B cell (primary cell): ENCODE data around the gene FKBP8. TPM values are rescaled to one million over a fixed set of nuclear protein-coding genes. Genes with fewer than 3 reads are reported as not detected.

ENCODE experiments used
- ATAC-seq: fragments of 200-7000 bp; cut with Tn5 transposase; one replicate; pipeline ENCODE4 v1.10.0; 2021; ENCODE audit warnings: low read depth, mild to moderate bottlenecking, moderate number of reproducible peaks, moderate library complexity
- CTCF ChIA-PET: fragments of 350-600 bp; sonication (Branson Sonifier 250); formaldehyde crosslinking; loops from one replicate; lab custom pipeline; 2021; ENCODE audit warnings: antibody characterized with exemption, inconsistent platforms; lab: Charles Lee
- POLR2A ChIA-PET: fragments of 350-600 bp; sonication (Branson Sonifier 250); formaldehyde crosslinking; loops from one replicate; lab custom pipeline; 2021; ENCODE audit warnings: antibody characterized with exemption; lab: Charles Lee
- DNase-seq: peaks from one replicate; pipeline ENCODE4 v3.0.0; 2013
- H2AFZ ChIP-seq: 2 replicates; pipeline ENCODE4 v1.6.1; 2012; ENCODE audit warnings: mild to moderate bottlenecking, low read depth, low read length; ENCODE audit not compliant: insufficient read depth, poor library complexity, severe bottlenecking
- H3K27ac ChIP-seq, 2 donors: 1 replicate in 1 of 2; 2 replicates in 1 of 2; pipeline ENCODE4 v1.5.1; 2012 to 2013; ENCODE audit warnings: low read length in 2 of 2, mild to moderate bottlenecking in 2 of 2, moderate library complexity in 1 of 2
- H3K27me3 ChIP-seq, 4 experiments: fragments of 200-600 bp in 1 of 4; sonication (generic) in 1 of 4; replicated peaks in 1 of 4; 1 replicate in 2 of 4; 2 replicates in 2 of 4; pipeline versions ENCODE4 v1.6.1 to v1.7.0; 2013 to 2016; ENCODE audit warnings: low read length in 3 of 4, mild to moderate bottlenecking in 2 of 4, mixed read lengths in 1 of 4, moderate library complexity in 1 of 4; ENCODE audit not compliant: insufficient read depth in 4 of 4, control insufficient read depth in 3 of 4; ENCODE audit errors: control extremely low read depth in 1 of 4
- H3K36me3 ChIP-seq, 2 experiments: replicated peaks in 1 of 2; 1 replicate in 1 of 2; 2 replicates in 1 of 2; pipeline versions ENCODE4 v1.6.1 to v1.7.1; 2013; ENCODE audit warnings: low read length in 1 of 2; ENCODE audit not compliant: insufficient read depth in 2 of 2, control insufficient read depth in 1 of 2; ENCODE audit errors: control extremely low read depth in 1 of 2, extremely low read depth in 1 of 2
- H3K4me1 ChIP-seq, 2 donors: fragments of 200-600 bp in 1 of 2; sonication (generic) in 1 of 2; 1 replicate in 1 of 2; 2 replicates in 1 of 2; pipeline versions ENCODE4 v1.5.1 to v1.6.1; 2013 to 2017; ENCODE audit warnings: low read length in 2 of 2; ENCODE audit not compliant: control insufficient read depth in 2 of 2, insufficient read depth in 2 of 2
- H3K4me2 ChIP-seq: replicated peaks from 2 replicates; pipeline ENCODE3; 2012; ENCODE audit warnings: mild to moderate bottlenecking, low read depth, low read length; ENCODE audit not compliant: poor library complexity, severe bottlenecking
- H3K4me3 ChIP-seq, 5 experiments: fragments of 200-600 bp in 1 of 5; sonication (generic) in 1 of 5; 1 replicate in 3 of 5; 2 replicates in 2 of 5; pipeline versions ENCODE4 v1.5.1 to v1.7.0; 2011 to 2016; ENCODE audit warnings: low read length in 4 of 5, mild to moderate bottlenecking in 4 of 5, low read depth in 2 of 5, control low read depth in 1 of 5, moderate library complexity in 1 of 5; ENCODE audit not compliant: insufficient read depth in 1 of 5; ENCODE audit errors: control extremely low read depth in 1 of 5, extremely low read depth in 1 of 5
- H3K79me2 ChIP-seq: fragments of 200-600 bp; sonication (generic); one replicate; pipeline ENCODE4 v1.6.0; 2016; ENCODE audit warnings: low read length; ENCODE audit not compliant: control insufficient read depth, insufficient read depth
- H3K9ac ChIP-seq: fragments of 200-600 bp; sonication (generic); 2 replicates; pipeline ENCODE4 v1.6.1; 2017; ENCODE audit warnings: mild to moderate bottlenecking, low read length, moderate library complexity
- H3K9me3 ChIP-seq, 3 donors: one replicate each; pipeline versions ENCODE4 v1.6.1 to v1.7.1; 2013; ENCODE audit warnings: low read length in 2 of 3; ENCODE audit not compliant: control insufficient read depth in 2 of 3, insufficient read depth in 1 of 3; ENCODE audit errors: control extremely low read depth in 1 of 3
- H4K20me1 ChIP-seq: 2 replicates; pipeline ENCODE4 v1.6.0; 2012; ENCODE audit warnings: mild to moderate bottlenecking, low read length; ENCODE audit not compliant: insufficient read depth, control insufficient read depth, poor library complexity, severe bottlenecking
- H3K27ac Mint-ChIP-seq: one replicate; pipeline ENCODE4 v1.8.0; 2021; ENCODE audit warnings: mixed read lengths
- H3K27me3 Mint-ChIP-seq: one replicate; pipeline ENCODE4 v1.8.0; 2021; ENCODE audit warnings: mixed read lengths
- H3K4me1 Mint-ChIP-seq: one replicate; pipeline ENCODE4 v1.8.0; 2021; ENCODE audit warnings: mixed read lengths
- H3K4me3 Mint-ChIP-seq: one replicate; pipeline ENCODE4 v1.8.0; 2021; ENCODE audit warnings: mixed read lengths
- H3K9me3 Mint-ChIP-seq: one replicate; pipeline ENCODE4 v1.8.0; 2022; ENCODE audit warnings: mixed read lengths; ENCODE audit not compliant: insufficient read depth
- CTCF ChIP-seq: fragments of 200-600 bp; IDR thresholded peaks from one replicate; pipeline ENCODE4 v1.8.0; 2022; ENCODE audit warnings: antibody characterized with exemption, mild to moderate bottlenecking
- EZH2 ChIP-seq: IDR thresholded peaks from 2 replicates; pipeline ENCODE4 v1.6.1; 2012; ENCODE audit warnings: borderline replicate concordance, low read depth, mild to moderate bottlenecking, moderate library complexity, low read length; ENCODE audit not compliant: insufficient read depth, poor library complexity, severe bottlenecking
- WGBS: methylation state at CpG from one replicate; pipeline ENCODE4 v1.1.5; 2013; ENCODE audit warnings: missing lambda C conversion rate; ENCODE audit not compliant: insufficient coverage; 5-methylcytosine and 5-hydroxymethylcytosine counted together
- intact Hi-C: fragments of 100-400 bp; cut with micrococcal nuclease; formaldehyde crosslinking; loops from one replicate; pipeline ENCODE4 v1.10.0; 2022
- polyA plus RNA-seq: library from polyadenylated mRNA; depleted of rRNA; stranded (reverse); fragments of >200 nt; gene quantifications from 2 replicates; pipeline ENCODE4 v1.2.3, GENCODE V29; 2012
- total RNA-seq, 2 donors: library from RNA; stranded (reverse); fragments of 120-200 nt in 1 of 2; gene quantifications; 1 replicate in 1 of 2; 2 replicates in 1 of 2; pipeline versions ENCODE4 v1.2.3 to v1.2.4, GENCODE V29; 2013 to 2022

The FKBP8 gene
- total and polyA plus RNA-seq, 2 donors (not counting 1 experiment from before 2014, with no cell fraction given) = 148 to 163 TPM

- Histone ChIP-seq H3K9ac (no peak overlapping the region), H2AFZ (no peak overlapping the region), H3K79me2 (no peaks in the 10 kb centered on the region), H3K4me2 (no peak overlapping the region), H3K4me1 (peaks cover 29 to 49% of the 10 kb centered on the region in 2 donors), H3K9me3 (no peaks in the 10 kb centered on the region), H3K27ac (no peak overlapping the region), H3K4me3 (no peak overlapping the region), H3K36me3 (peaks cover 0 to 6% of the 10 kb centered on the region in 2 experiments), H3K27me3 (peaks cover 0 to 6% (median 2%) of the 10 kb centered on the region in 4 experiments), H4K20me1 (peaks cover 10% of the 10 kb centered on the region)
- ATAC-seq (no peak), DNase-seq (no peak)
- POLR2A ChIA-PET = no interaction called here
- Mint-ChIP-seq H3K27me3 (peaks cover 7% of the 10 kb centered on the region), H3K4me1 (peaks cover 31% of the 10 kb centered on the region), H3K9me3 (no peaks in the 10 kb centered on the region), H3K27ac (no peak overlapping the region), H3K4me3 (no peak overlapping the region)
- CTCF ChIA-PET = interaction anchor here (0.8 to 6.3 kb wide), 4 partner anchors 21 to 256 kb away, joined by 3 to 47 read pairs (median 4); no protein-coding TSS in a partner anchor
- no peak for TF ChIP-seq EZH2
- no peak for TF ChIP-seq CTCF
- 95% methylated on average over 19 of the region's 22 CpGs for WGBS
- intact Hi-C loops = no loop called here
These were observed 48.5 kb upstream of the FKBP8 start for GRCh38 chr19:18591735-18592385.
